Vagina (tissue), 2 donors: ENCODE results near the gene ZNF606. TPM values are rescaled to one million over a fixed set of nuclear protein-coding genes. Genes with fewer than 3 reads are reported as not detected.

Source experiments
- DNase-seq, 2 donors: peaks; one replicate each; pipeline ENCODE4 v3.0.0-alpha.2; 2017; ENCODE audit errors: extremely low spot score in 2 of 2
- H3K27ac ChIP-seq: fragments of 200-600 bp; sonication (generic); one replicate; pipeline ENCODE4 v1.5.1; 2019
- H3K27me3 ChIP-seq: fragments of 200-600 bp; sonication (generic); one replicate; pipeline ENCODE4 v1.5.1; 2019
- H3K36me3 ChIP-seq, 2 donors: fragments of 200-600 bp; sonication (generic); one replicate each; pipeline ENCODE4 v1.5.1; 2017 to 2019
- H3K4me1 ChIP-seq: fragments of 200-600 bp; sonication (generic); one replicate; pipeline ENCODE4 v1.5.1; 2019
- H3K4me3 ChIP-seq, 2 donors: fragments of 200-600 bp; sonication (generic); 1 replicate in 1 of 2; 2 replicates in 1 of 2; pipeline ENCODE4 v1.5.1; 2016 to 2019
- H3K9me3 ChIP-seq: fragments of 200-600 bp; sonication (generic); one replicate; pipeline ENCODE4 v1.5.1; 2019
- CTCF ChIP-seq, 3 experiments: fragments of 450-650 bp in 2 of 3; fragments of 200-600 bp in 1 of 3; sonication (generic) in 1 of 3; IDR thresholded peaks; one replicate each; pipeline ENCODE4 v1.5.1; 2017 to 2019; ENCODE audit warnings: antibody characterized with exemption in 3 of 3, mild to moderate bottlenecking in 2 of 3, moderate library complexity in 2 of 3
- POLR2A ChIP-seq, 2 donors: fragments of 450-650 bp; IDR thresholded peaks; one replicate each; pipeline ENCODE4 v1.6.1; 2017; ENCODE audit warnings: antibody characterized with exemption in 2 of 2, mild to moderate bottlenecking in 2 of 2, moderate library complexity in 2 of 2
- POLR2AphosphoS5 ChIP-seq, 2 donors: sonication (generic); formaldehyde crosslinking; IDR thresholded peaks; one replicate each; pipeline ENCODE4 v1.9.0; 2017; ENCODE audit warnings: antibody characterized with exemption in 2 of 2, mild to moderate bottlenecking in 2 of 2, low read depth in 1 of 2; ENCODE audit not compliant: insufficient read depth in 1 of 2
- intact Hi-C: fragments of 100-400 bp; cut with DNase I; formaldehyde crosslinking; loops from one replicate; pipeline ENCODE4 v1.15.1; 2023
- total RNA-seq: library from RNA; depleted of rRNA; stranded (reverse); fragments of >200 nt; gene quantifications from one replicate; pipeline ENCODE4 v1.2.3, GENCODE V29; 2016

The ZNF606 gene
- total RNA-seq, 1 donor from 2014 or later = 10.1 TPM

GRCh38 chr19:58007285-58007684 is 4.7 kb upstream of the ZNF606 start:
- peaks cover 27% of the 10 kb centered on the region for H3K9me3 ChIP-seq
- no peaks in the 10 kb centered on the region for H3K27me3 ChIP-seq
- intact Hi-C loops = no loop called here
- H3K36me3 ChIP-seq = peaks cover 0 to 41% of the 10 kb centered on the region in 2 donors
- TF ChIP-seq CTCF (IDR thresholded peaks at IDR 0.05) = no peak
- no peak for TF ChIP-seq POLR2A (IDR thresholded peaks at IDR 0.05)
- no peak for TF ChIP-seq POLR2AphosphoS5 (IDR thresholded peaks at IDR 0.05; ENCODE audit: insufficient read depth in 1 of 2, low read depth in 1 of 2)
- H3K27ac ChIP-seq = no peak overlapping the region
- H3K4me1 ChIP-seq = peaks cover 20% of the 10 kb centered on the region
- no peak overlapping the region for H3K4me3 ChIP-seq
- no peak for DNase-seq

GRCh38 chr19:58003174-58003828 is 681 bp upstream of the ZNF606 start:
- intact Hi-C loops = no loop called here
- peaks cover 33% of the 10 kb centered on the region for H3K4me1 ChIP-seq
- peaks cover 7 to 67% of the 10 kb centered on the region in 2 donors for H3K36me3 ChIP-seq
- peaks cover 25% of the 10 kb centered on the region for H3K9me3 ChIP-seq
- H3K4me3 ChIP-seq = peak overlapping the region; percentile 70 to 94
- DNase-seq = no peak
- TF ChIP-seq POLR2AphosphoS5 (IDR thresholded peaks at IDR 0.05; ENCODE audit: insufficient read depth in 1 of 2, low read depth in 1 of 2) = no peak
- no peak for TF ChIP-seq POLR2A (IDR thresholded peaks at IDR 0.05)
- no peak for TF ChIP-seq CTCF (IDR thresholded peaks at IDR 0.05)
- peak overlapping the region; percentile 81 for H3K27ac ChIP-seq
- H3K27me3 ChIP-seq = no peaks in the 10 kb centered on the region

- H3K9me3 ChIP-seq = peaks cover 19% of the 10 kb centered on the region
- peak overlapping the region; percentile 81 for H3K27ac ChIP-seq
- H3K36me3 ChIP-seq = peaks cover 7 to 74% of the 10 kb centered on the region in 2 donors
- intact Hi-C loops = no loop called here
- peak overlapping the region; percentile 70 to 94 for H3K4me3 ChIP-seq
- TF ChIP-seq CTCF (IDR thresholded peaks at IDR 0.05) = no peak
- no peak for TF ChIP-seq POLR2AphosphoS5 (IDR thresholded peaks at IDR 0.05; ENCODE audit: insufficient read depth in 1 of 2, low read depth in 1 of 2)
- no peak for TF ChIP-seq POLR2A (IDR thresholded peaks at IDR 0.05)
- H3K4me1 ChIP-seq = peaks cover 33% of the 10 kb centered on the region
- no peak for DNase-seq
- no peaks in the 10 kb centered on the region for H3K27me3 ChIP-seq
Measured at GRCh38 chr19:58001895-58002369, 688 bp downstream of the ZNF606 start.

- Histone ChIP-seq H3K9me3 (peaks cover 20% of the 10 kb centered on the region), H3K4me3 (no peak overlapping the region), H3K4me1 (peaks cover 33% of the 10 kb centered on the region), H3K36me3 (peaks cover 7 to 72% of the 10 kb centered on the region in 2 donors), H3K27ac (no peak overlapping the region), H3K27me3 (no peaks in the 10 kb centered on the region)
- TF ChIP-seq POLR2A (IDR thresholded peaks at IDR 0.05) = no peak
- TF ChIP-seq POLR2AphosphoS5 (IDR thresholded peaks at IDR 0.05; ENCODE audit: insufficient read depth in 1 of 2, low read depth in 1 of 2) = no peak
- no peak for TF ChIP-seq CTCF (IDR thresholded peaks at IDR 0.05)
- DNase-seq = no peak
- intact Hi-C loops = no loop called here
Measured at GRCh38 chr19:58000677-58001076, 1.9 kb downstream of the ZNF606 start.

- TF ChIP-seq POLR2A (IDR thresholded peaks at IDR 0.05) (no peak), CTCF (IDR thresholded peaks at IDR 0.05) (no peak), POLR2AphosphoS5 (IDR thresholded peaks at IDR 0.05; ENCODE audit: insufficient read depth in 1 of 2, low read depth in 1 of 2) (no peak)
- Histone ChIP-seq H3K4me3 (no peak overlapping the region), H3K36me3 (peaks cover 1 to 88% of the 10 kb centered on the region in 2 donors), H3K27ac (no peak overlapping the region), H3K9me3 (peaks cover 52% of the 10 kb centered on the region), H3K27me3 (no peaks in the 10 kb centered on the region), H3K4me1 (no peaks in the 10 kb centered on the region)
- intact Hi-C loops = no loop called here
- DNase-seq = no peak
Measured at GRCh38 chr19:57992841-57993240, 9.8 kb downstream of the ZNF606 start.
